Muscle of leg (tissue), 16 donors: ENCODE results near the gene ZNF804A. TPM values are rescaled to one million over a fixed set of nuclear protein-coding genes. Genes with fewer than 3 reads are reported as not detected.

ENCODE experiments used
- DNase-seq: peaks from one replicate; pipeline ENCODE4 v3.0.0; 2013
- H3K27ac ChIP-seq: one replicate; pipeline ENCODE4 v1.5.1; 2013; ENCODE audit warnings: mild to moderate bottlenecking, low read length, control low read depth
- H3K27me3 ChIP-seq: one replicate; pipeline ENCODE4 v1.6.1; 2013; ENCODE audit warnings: low read length; ENCODE audit not compliant: control insufficient read depth, insufficient read depth
- H3K36me3 ChIP-seq: one replicate; pipeline ENCODE4 v1.6.1; 2013; ENCODE audit warnings: low read length; ENCODE audit not compliant: control insufficient read depth, insufficient read depth
- H3K4me1 ChIP-seq: one replicate; pipeline ENCODE4 v1.6.1; 2013; ENCODE audit warnings: low read length; ENCODE audit not compliant: control insufficient read depth, insufficient read depth
- H3K4me3 ChIP-seq: one replicate; pipeline ENCODE4 v1.5.1; 2013; ENCODE audit warnings: low read length, control low read depth
- H3K9me3 ChIP-seq: replicated peaks from 2 replicates; pipeline ENCODE4 v1.6.1; 2013; ENCODE audit warnings: low read depth, low read length; ENCODE audit not compliant: control insufficient read depth
- WGBS: methylation state at CpG from one replicate; pipeline ENCODE4 v1.1.5; 2013; ENCODE audit warnings: missing lambda C conversion rate; ENCODE audit not compliant: insufficient coverage; 5-methylcytosine and 5-hydroxymethylcytosine counted together
- long read RNA-seq, 11 donors: transcript quantifications; one replicate each; lab custom pipeline, GENCODE V29; 2026
- polyA plus RNA-seq, 8 donors: library from polyadenylated mRNA; unstranded; fragments of 120-200 nt; gene quantifications; one replicate each; pipeline versions ENCODE4 v1.2.1 to v1.2.3, GENCODE V29; 2013; ENCODE audit warnings: inconsistent platforms in 1 of 8, low replicate concordance in 1 of 8; ENCODE audit not compliant: insufficient read length in 8 of 8, insufficient read depth in 1 of 8
- total RNA-seq: library from RNA; stranded (reverse); fragments of 120-200 nt; gene quantifications from one replicate; pipeline ENCODE4 v1.2.4, GENCODE V29; 2013

ZNF804A gene
- 0.09 TPM for total RNA-seq
- polyA plus RNA-seq: under 1 TPM; 0.20 to 0.51 (median 0.36) TPM
- long read RNA-seq, donor 1: 0 reads
- long read RNA-seq, donor 2: 0 reads
- long read RNA-seq, donor 3: 0 reads
- long read RNA-seq, donor 4: 0 reads
- long read RNA-seq, donor 5, partial matches to known transcripts: 0 of 1 reads
- long read RNA-seq, donor 5, other reads (novel, unspliced or antisense): 0 of 1 reads
- long read RNA-seq, donor 6: 0 reads
- long read RNA-seq, donor 7: 0 reads
- long read RNA-seq, donor 8: 0 reads
- long read RNA-seq, donor 9: 0 reads
- long read RNA-seq, donor 10: 0 reads
- long read RNA-seq, donor 11: 0 reads

- DNase-seq: peak; percentile 74
- peak within 1 kb of the TSS; percentile 6 for H3K27ac ChIP-seq
- WGBS: under 1% methylated on average over 62 of the region's 88 CpGs
- H3K27me3 ChIP-seq: peaks cover 13% of the 10 kb centered on the region
- H3K9me3 ChIP-seq: no peaks in the 10 kb centered on the region
- H3K4me3 ChIP-seq: peak within 1 kb of the TSS; percentile 54
- no peaks in the 10 kb centered on the region for H3K36me3 ChIP-seq
- peaks cover 9% of the 10 kb centered on the region for H3K4me1 ChIP-seq
Observed at GRCh38 chr2:184598316-184599053, at the start of gene ZNF804A. ZNF804A (plus strand) TSS chr2:184598529; CDS start chr2:184598960, 431 bp downstream.

DNA sequence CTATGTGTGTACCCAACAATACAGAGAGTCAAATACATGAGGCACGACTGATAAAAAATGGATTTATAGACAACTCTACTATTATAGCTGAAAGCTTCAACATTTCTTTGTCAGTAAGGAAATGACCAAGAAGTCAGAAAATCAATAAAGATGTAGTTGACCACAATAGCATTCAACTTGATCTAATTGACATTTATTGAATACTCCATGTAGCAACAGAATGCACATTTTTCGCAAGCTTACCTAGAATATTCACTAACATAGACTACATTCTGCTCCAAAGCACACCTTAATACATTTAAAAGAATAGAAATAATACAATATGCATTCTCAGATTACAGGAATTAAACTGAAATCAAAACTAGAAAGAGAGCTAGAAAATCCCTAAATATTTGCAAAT, 49.2 kb upstream of the ZNF804A start:
- Histone ChIP-seq H3K9me3 (no peaks in the 10 kb centered on the region), H3K4me1 (no peaks in the 10 kb centered on the region)
- no CpG with 5 or more reads among the region's 2 CpGs for WGBS

DNA sequence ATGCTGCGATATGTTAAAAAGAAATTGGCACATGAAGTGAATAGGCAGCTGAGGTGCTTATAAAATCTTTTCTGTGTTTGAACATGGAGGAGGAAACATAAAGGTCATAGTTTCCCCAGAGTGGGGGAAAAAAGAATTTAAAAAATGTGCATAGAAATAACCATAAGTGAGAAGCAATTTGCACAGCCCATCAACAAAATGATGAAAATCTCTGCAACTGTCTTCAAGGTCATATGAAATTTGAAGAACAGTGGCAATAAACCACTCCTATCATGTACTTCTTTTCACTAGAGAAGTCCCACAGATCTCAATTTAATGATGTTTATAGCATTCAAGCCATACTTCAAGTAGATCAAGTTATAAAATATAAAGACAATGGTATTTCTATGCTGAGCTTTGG, 46.7 kb upstream of the ZNF804A start:
- Histone ChIP-seq H3K27ac (no peak overlapping the region), H3K27me3 (no peaks in the 10 kb centered on the region), H3K4me3 (no peak overlapping the region), H3K4me1 (no peaks in the 10 kb centered on the region), H3K9me3 (no peaks in the 10 kb centered on the region), H3K36me3 (no peaks in the 10 kb centered on the region)
- WGBS: no CpG with 5 or more reads among the region's 1 CpG
- DNase-seq: no peak

More for the DNA sequence above, 49.2 kb upstream of the ZNF804A start:
- H3K36me3 ChIP-seq: no peaks in the 10 kb centered on the region
- no peaks in the 10 kb centered on the region for H3K27me3 ChIP-seq
- DNase-seq: no peak
- H3K27ac ChIP-seq: no peak overlapping the region
- H3K4me3 ChIP-seq: no peak overlapping the region

GRCh38 chr2:184554736-184555135, 43.6 kb upstream of the ZNF804A start:
- Histone ChIP-seq H3K9me3 (no peaks in the 10 kb centered on the region), H3K4me1 (no peaks in the 10 kb centered on the region), H3K27me3 (no peaks in the 10 kb centered on the region), H3K4me3 (no peak overlapping the region), H3K27ac (no peak overlapping the region), H3K36me3 (no peaks in the 10 kb centered on the region)
- DNase-seq: no peak

- H3K4me3 ChIP-seq: no peak overlapping the region
- no peaks in the 10 kb centered on the region for H3K9me3 ChIP-seq
- DNase-seq: no peak
- no peaks in the 10 kb centered on the region for H3K4me1 ChIP-seq
- H3K27ac ChIP-seq: no peak overlapping the region
- H3K27me3 ChIP-seq: no peaks in the 10 kb centered on the region
- no peaks in the 10 kb centered on the region for H3K36me3 ChIP-seq
- no CpG with 5 or more reads among the region's 5 CpGs for WGBS
Observed at GRCh38 chr2:184555352-184555751, 43.0 kb upstream of the ZNF804A start.

DNA sequence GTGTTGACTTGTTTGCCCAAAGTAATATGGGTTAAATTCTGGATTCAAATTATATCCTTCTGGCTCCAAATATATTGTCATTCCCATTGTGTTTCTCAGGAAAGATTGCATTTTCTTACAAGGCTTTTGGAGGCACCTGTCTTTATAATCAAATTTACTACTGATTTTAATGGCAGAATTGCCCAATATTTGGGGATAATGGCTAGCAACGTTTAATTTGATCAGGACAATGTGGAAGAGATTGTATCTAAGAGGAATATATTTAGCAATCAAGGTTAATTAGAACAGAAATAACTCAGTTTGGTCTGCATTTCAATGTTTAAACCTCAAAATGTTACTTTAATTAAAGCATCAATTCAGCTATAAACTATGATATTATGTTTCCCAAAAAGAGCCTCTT, 41.7 kb upstream of the ZNF804A start:
- DNase-seq: no peak
- no peak overlapping the region for H3K27ac ChIP-seq
- H3K4me3 ChIP-seq: no peak overlapping the region
- no peaks in the 10 kb centered on the region for H3K36me3 ChIP-seq
- H3K9me3 ChIP-seq: no peaks in the 10 kb centered on the region
- no peaks in the 10 kb centered on the region for H3K4me1 ChIP-seq
- no peaks in the 10 kb centered on the region for H3K27me3 ChIP-seq
- no CpG with 5 or more reads among the region's 1 CpG for WGBS

GRCh38 chr2:184558713-184559464, 39.4 kb upstream of the ZNF804A start:
- Histone ChIP-seq H3K36me3 (no peaks in the 10 kb centered on the region), H3K27me3 (no peaks in the 10 kb centered on the region), H3K9me3 (no peaks in the 10 kb centered on the region), H3K4me3 (no peak overlapping the region), H3K4me1 (no peaks in the 10 kb centered on the region), H3K27ac (no peak overlapping the region)
- 84% methylated on average over 2 of the region's 5 CpGs for WGBS
- DNase-seq: no peak

DNA sequence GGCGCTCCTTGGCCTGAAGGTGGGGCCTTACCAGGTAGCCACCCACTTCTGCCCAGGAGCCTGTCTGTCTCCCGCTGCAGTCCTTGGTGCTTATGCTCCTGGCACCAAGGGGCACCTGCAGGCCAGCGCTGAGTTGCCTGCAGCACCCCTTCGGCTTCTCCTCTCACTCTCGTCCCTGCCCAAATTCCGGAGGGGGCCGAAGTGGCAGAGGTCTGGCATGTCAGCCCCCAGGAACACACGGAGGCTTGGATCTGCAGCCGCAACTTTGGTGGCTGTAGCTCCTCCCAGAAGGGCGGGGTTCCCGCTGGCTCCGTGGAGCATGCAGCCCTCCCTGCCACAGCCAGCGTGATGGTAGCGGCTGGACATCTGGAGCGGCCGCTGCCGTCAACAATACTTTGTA, 37.7 kb upstream of the ZNF804A start:
- WGBS: 93% methylated on average over 14 of the region's 17 CpGs
- H3K4me1 ChIP-seq: no peaks in the 10 kb centered on the region
- no peak overlapping the region for H3K4me3 ChIP-seq
- H3K9me3 ChIP-seq: no peaks in the 10 kb centered on the region
- no peaks in the 10 kb centered on the region for H3K27me3 ChIP-seq
- H3K27ac ChIP-seq: no peak overlapping the region
- no peaks in the 10 kb centered on the region for H3K36me3 ChIP-seq
- DNase-seq: no peak

GRCh38 chr2:184562532-184562931, 35.8 kb upstream of the ZNF804A start:
- Histone ChIP-seq H3K4me3 (no peak overlapping the region), H3K27ac (no peak overlapping the region), H3K27me3 (no peaks in the 10 kb centered on the region), H3K4me1 (no peaks in the 10 kb centered on the region), H3K36me3 (no peaks in the 10 kb centered on the region), H3K9me3 (no peaks in the 10 kb centered on the region)
- WGBS: no CpG with 5 or more reads among the region's 2 CpGs
- DNase-seq: peak; percentile 13

DNA sequence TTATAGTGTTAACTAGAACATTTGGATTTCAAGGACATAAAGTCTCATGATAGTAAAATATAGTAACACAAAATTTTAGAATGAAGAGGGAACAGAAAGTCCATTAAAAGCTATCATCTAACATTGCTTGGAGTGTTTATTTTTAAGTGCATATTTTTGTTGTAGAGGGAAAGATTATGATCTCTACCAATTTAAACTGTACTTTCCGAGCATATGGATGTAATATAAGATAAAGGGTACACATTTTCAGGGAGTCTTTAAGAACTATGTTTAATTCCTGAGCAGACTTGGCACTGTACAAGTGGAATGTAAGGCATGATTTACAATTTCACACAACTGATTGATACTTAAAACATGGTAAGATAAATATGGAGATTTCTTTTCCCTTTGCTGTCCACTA, 34.2 kb upstream of the ZNF804A start:
- H3K9me3 ChIP-seq: no peaks in the 10 kb centered on the region
- H3K27me3 ChIP-seq: no peaks in the 10 kb centered on the region
- no peaks in the 10 kb centered on the region for H3K4me1 ChIP-seq
- H3K27ac ChIP-seq: no peak overlapping the region
- H3K4me3 ChIP-seq: no peak overlapping the region
- WGBS: no CpG with 5 or more reads among the region's 1 CpG
- no peak for DNase-seq
- H3K36me3 ChIP-seq: no peaks in the 10 kb centered on the region
